B cell (primary cell): ENCODE results near the gene HLA-F. TPM values are rescaled to one million over a fixed set of nuclear protein-coding genes. Genes with fewer than 3 reads are reported as not detected.

Experiments
- ATAC-seq: fragments of 200-7000 bp; cut with Tn5 transposase; one replicate; pipeline ENCODE4 v1.10.0; 2021; ENCODE audit warnings: low read depth, mild to moderate bottlenecking, moderate number of reproducible peaks, moderate library complexity
- CTCF ChIA-PET: fragments of 350-600 bp; sonication (Branson Sonifier 250); formaldehyde crosslinking; loops from one replicate; lab custom pipeline; 2021; ENCODE audit warnings: antibody characterized with exemption, inconsistent platforms; lab: Charles Lee
- POLR2A ChIA-PET: fragments of 350-600 bp; sonication (Branson Sonifier 250); formaldehyde crosslinking; loops from one replicate; lab custom pipeline; 2021; ENCODE audit warnings: antibody characterized with exemption; lab: Charles Lee
- DNase-seq: peaks from one replicate; pipeline ENCODE4 v3.0.0; 2013
- H2AFZ ChIP-seq: 2 replicates; pipeline ENCODE4 v1.6.1; 2012; ENCODE audit warnings: mild to moderate bottlenecking, low read depth, low read length; ENCODE audit not compliant: insufficient read depth, poor library complexity, severe bottlenecking
- H3K27ac ChIP-seq, 2 donors: 1 replicate in 1 of 2; 2 replicates in 1 of 2; pipeline ENCODE4 v1.5.1; 2012 to 2013; ENCODE audit warnings: low read length in 2 of 2, mild to moderate bottlenecking in 2 of 2, moderate library complexity in 1 of 2
- H3K27me3 ChIP-seq, 4 experiments: fragments of 200-600 bp in 1 of 4; sonication (generic) in 1 of 4; replicated peaks in 1 of 4; 1 replicate in 2 of 4; 2 replicates in 2 of 4; pipeline versions ENCODE4 v1.6.1 to v1.7.0; 2013 to 2016; ENCODE audit warnings: low read length in 3 of 4, mild to moderate bottlenecking in 2 of 4, mixed read lengths in 1 of 4, moderate library complexity in 1 of 4; ENCODE audit not compliant: insufficient read depth in 4 of 4, control insufficient read depth in 3 of 4; ENCODE audit errors: control extremely low read depth in 1 of 4
- H3K36me3 ChIP-seq, 2 experiments: replicated peaks in 1 of 2; 1 replicate in 1 of 2; 2 replicates in 1 of 2; pipeline versions ENCODE4 v1.6.1 to v1.7.1; 2013; ENCODE audit warnings: low read length in 1 of 2; ENCODE audit not compliant: insufficient read depth in 2 of 2, control insufficient read depth in 1 of 2; ENCODE audit errors: control extremely low read depth in 1 of 2, extremely low read depth in 1 of 2
- H3K4me1 ChIP-seq, 2 donors: fragments of 200-600 bp in 1 of 2; sonication (generic) in 1 of 2; 1 replicate in 1 of 2; 2 replicates in 1 of 2; pipeline versions ENCODE4 v1.5.1 to v1.6.1; 2013 to 2017; ENCODE audit warnings: low read length in 2 of 2; ENCODE audit not compliant: control insufficient read depth in 2 of 2, insufficient read depth in 2 of 2
- H3K4me2 ChIP-seq: replicated peaks from 2 replicates; pipeline ENCODE3; 2012; ENCODE audit warnings: mild to moderate bottlenecking, low read depth, low read length; ENCODE audit not compliant: poor library complexity, severe bottlenecking
- H3K4me3 ChIP-seq, 5 experiments: fragments of 200-600 bp in 1 of 5; sonication (generic) in 1 of 5; 1 replicate in 3 of 5; 2 replicates in 2 of 5; pipeline versions ENCODE4 v1.5.1 to v1.7.0; 2011 to 2016; ENCODE audit warnings: low read length in 4 of 5, mild to moderate bottlenecking in 4 of 5, low read depth in 2 of 5, control low read depth in 1 of 5, moderate library complexity in 1 of 5; ENCODE audit not compliant: insufficient read depth in 1 of 5; ENCODE audit errors: control extremely low read depth in 1 of 5, extremely low read depth in 1 of 5
- H3K79me2 ChIP-seq: fragments of 200-600 bp; sonication (generic); one replicate; pipeline ENCODE4 v1.6.0; 2016; ENCODE audit warnings: low read length; ENCODE audit not compliant: control insufficient read depth, insufficient read depth
- H3K9ac ChIP-seq: fragments of 200-600 bp; sonication (generic); 2 replicates; pipeline ENCODE4 v1.6.1; 2017; ENCODE audit warnings: mild to moderate bottlenecking, low read length, moderate library complexity
- H3K9me3 ChIP-seq, 3 donors: one replicate each; pipeline versions ENCODE4 v1.6.1 to v1.7.1; 2013; ENCODE audit warnings: low read length in 2 of 3; ENCODE audit not compliant: control insufficient read depth in 2 of 3, insufficient read depth in 1 of 3; ENCODE audit errors: control extremely low read depth in 1 of 3
- H4K20me1 ChIP-seq: 2 replicates; pipeline ENCODE4 v1.6.0; 2012; ENCODE audit warnings: mild to moderate bottlenecking, low read length; ENCODE audit not compliant: insufficient read depth, control insufficient read depth, poor library complexity, severe bottlenecking
- H3K27ac Mint-ChIP-seq: one replicate; pipeline ENCODE4 v1.8.0; 2021; ENCODE audit warnings: mixed read lengths
- H3K27me3 Mint-ChIP-seq: one replicate; pipeline ENCODE4 v1.8.0; 2021; ENCODE audit warnings: mixed read lengths
- H3K4me1 Mint-ChIP-seq: one replicate; pipeline ENCODE4 v1.8.0; 2021; ENCODE audit warnings: mixed read lengths
- H3K4me3 Mint-ChIP-seq: one replicate; pipeline ENCODE4 v1.8.0; 2021; ENCODE audit warnings: mixed read lengths
- H3K9me3 Mint-ChIP-seq: one replicate; pipeline ENCODE4 v1.8.0; 2022; ENCODE audit warnings: mixed read lengths; ENCODE audit not compliant: insufficient read depth
- CTCF ChIP-seq: fragments of 200-600 bp; IDR thresholded peaks from one replicate; pipeline ENCODE4 v1.8.0; 2022; ENCODE audit warnings: antibody characterized with exemption, mild to moderate bottlenecking
- EZH2 ChIP-seq: IDR thresholded peaks from 2 replicates; pipeline ENCODE4 v1.6.1; 2012; ENCODE audit warnings: borderline replicate concordance, low read depth, mild to moderate bottlenecking, moderate library complexity, low read length; ENCODE audit not compliant: insufficient read depth, poor library complexity, severe bottlenecking
- WGBS: methylation state at CpG from one replicate; pipeline ENCODE4 v1.1.5; 2013; ENCODE audit warnings: missing lambda C conversion rate; ENCODE audit not compliant: insufficient coverage; 5-methylcytosine and 5-hydroxymethylcytosine counted together
- intact Hi-C: fragments of 100-400 bp; cut with micrococcal nuclease; formaldehyde crosslinking; loops from one replicate; pipeline ENCODE4 v1.10.0; 2022
- polyA plus RNA-seq: library from polyadenylated mRNA; depleted of rRNA; stranded (reverse); fragments of >200 nt; gene quantifications from 2 replicates; pipeline ENCODE4 v1.2.3, GENCODE V29; 2012
- total RNA-seq, 2 donors: library from RNA; stranded (reverse); fragments of 120-200 nt in 1 of 2; gene quantifications; 1 replicate in 1 of 2; 2 replicates in 1 of 2; pipeline versions ENCODE4 v1.2.3 to v1.2.4, GENCODE V29; 2013 to 2022

Gene HLA-F
- total and polyA plus RNA-seq, 2 donors (not counting 1 experiment from before 2014, with no cell fraction given), result 895 to 1,409 TPM

- intact Hi-C loops, result no loop called here
- Histone ChIP-seq H2AFZ (no peak overlapping the region), H4K20me1 (no peaks in the 10 kb centered on the region), H3K4me1 (peaks cover 0 to 7% of the 10 kb centered on the region in 2 donors), H3K4me3 (no peak overlapping the region), H3K27ac (no peak overlapping the region), H3K9ac (no peak overlapping the region), H3K9me3 (no peaks in the 10 kb centered on the region), H3K36me3 (no peaks in the 10 kb centered on the region), H3K79me2 (no peaks in the 10 kb centered on the region), H3K4me2 (no peak overlapping the region), H3K27me3 (no peaks in the 10 kb centered on the region)
- Mint-ChIP-seq H3K4me1 (peaks cover 12% of the 10 kb centered on the region), H3K27me3 (peaks cover 17% of the 10 kb centered on the region), H3K27ac (no peak overlapping the region), H3K9me3 (no peaks in the 10 kb centered on the region), H3K4me3 (no peak overlapping the region)
- DNase-seq, result no peak
- no peak for ATAC-seq
- ChIA-PET POLR2A (no interaction called here), CTCF (interaction anchor here (0.8 kb wide), 1 partner anchor 71 kb away, joined by 4 read pairs; no protein-coding TSS in a partner anchor)
- TF ChIP-seq CTCF (no peak), EZH2 (no peak)
- WGBS, result 43% methylated on average over 1 of the region's 2 CpGs
Measured at GRCh38 chr6:29762781-29763214, 39.6 kb downstream of the HLA-F start.

- Histone ChIP-seq H3K27me3 (peaks cover 0 to under 1% (median 0%) of the 10 kb centered on the region in 4 experiments), H3K4me1 (peaks cover 0 to 7% of the 10 kb centered on the region in 2 donors), H3K4me3 (no peak overlapping the region), H3K4me2 (no peak overlapping the region), H3K9me3 (no peaks in the 10 kb centered on the region), H3K36me3 (no peaks in the 10 kb centered on the region), H3K79me2 (no peaks in the 10 kb centered on the region), H3K27ac (no peak overlapping the region), H2AFZ (no peak overlapping the region), H3K9ac (no peak overlapping the region), H4K20me1 (no peaks in the 10 kb centered on the region)
- Mint-ChIP-seq H3K4me3 (no peak overlapping the region), H3K4me1 (peaks cover 12% of the 10 kb centered on the region), H3K9me3 (no peaks in the 10 kb centered on the region), H3K27ac (no peak overlapping the region), H3K27me3 (peaks cover 17% of the 10 kb centered on the region)
- ATAC-seq, result no peak
- no peak for TF ChIP-seq CTCF
- TF ChIP-seq EZH2, result no peak
- DNase-seq, result no peak
- CTCF ChIA-PET, result interaction anchor here (0.8 kb wide), 1 partner anchor 70 kb away, joined by 4 read pairs; no protein-coding TSS in a partner anchor
- WGBS, result 83% methylated on average over 2 of the region's 2 CpGs
- intact Hi-C loops, result no loop called here
- POLR2A ChIA-PET, result no interaction called here
Measured at GRCh38 chr6:29763491-29764289, 40.5 kb downstream of the HLA-F start.
